ENCODE measurements around the gene TMEM92. TPM values are rescaled to one million over a fixed set of nuclear protein-coding genes. Genes with fewer than 3 reads are reported as not detected.
"Not testable (repeated sequence)": the region's sequence is repeated elsewhere in the genome, so short reads cannot be mapped to it uniquely, and the experiment has no call there.

Gene TMEM92
- total RNA-seq, 1 donor, result 0.27 TPM

DNA sequence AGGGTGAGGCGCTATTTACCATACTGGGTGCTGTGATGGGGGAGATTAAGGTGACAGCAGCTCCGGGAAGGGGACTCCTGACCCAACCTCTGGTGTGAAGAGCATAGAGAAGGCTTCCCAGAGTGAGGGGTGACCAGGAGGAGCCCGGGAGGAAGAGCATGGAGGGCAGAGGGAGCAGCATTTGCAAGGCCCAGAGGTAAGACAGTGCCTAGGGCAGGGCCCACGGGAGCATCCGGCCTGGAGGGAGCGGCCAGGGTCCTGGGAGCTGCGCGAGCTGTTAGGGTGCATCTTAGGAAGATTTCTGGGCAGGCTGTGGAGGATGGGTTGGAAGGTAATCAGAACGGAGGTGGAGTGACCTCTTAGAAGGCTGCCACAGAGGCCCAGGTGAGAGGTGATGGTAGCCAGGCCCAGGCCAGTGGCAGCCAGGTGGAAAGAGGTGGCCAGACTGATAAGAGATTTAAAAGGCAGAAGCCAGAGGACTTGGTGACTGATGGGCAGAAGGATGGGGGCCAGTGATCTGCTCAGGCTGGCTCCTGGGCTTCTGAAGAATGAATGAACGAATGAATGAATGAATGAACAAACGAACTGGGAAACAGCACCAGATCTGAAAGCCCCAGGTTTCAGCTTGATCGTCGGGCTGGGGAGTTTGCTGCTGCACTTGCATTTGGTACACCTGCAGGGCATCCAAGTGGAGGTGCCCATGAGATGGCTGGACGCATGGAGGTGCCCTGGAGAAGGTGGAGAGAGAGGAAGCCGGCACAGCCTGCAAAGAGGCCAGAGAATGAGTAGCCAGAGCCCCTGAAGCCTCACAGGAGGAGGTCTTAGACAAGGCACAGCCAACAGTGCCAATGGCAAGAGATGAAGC lies 13.0 kb upstream of the TMEM92 start:
- DNase-seq (ENCODE audit: low read depth in 2 of 3, low spot score in 2 of 3), result no peak

DNA sequence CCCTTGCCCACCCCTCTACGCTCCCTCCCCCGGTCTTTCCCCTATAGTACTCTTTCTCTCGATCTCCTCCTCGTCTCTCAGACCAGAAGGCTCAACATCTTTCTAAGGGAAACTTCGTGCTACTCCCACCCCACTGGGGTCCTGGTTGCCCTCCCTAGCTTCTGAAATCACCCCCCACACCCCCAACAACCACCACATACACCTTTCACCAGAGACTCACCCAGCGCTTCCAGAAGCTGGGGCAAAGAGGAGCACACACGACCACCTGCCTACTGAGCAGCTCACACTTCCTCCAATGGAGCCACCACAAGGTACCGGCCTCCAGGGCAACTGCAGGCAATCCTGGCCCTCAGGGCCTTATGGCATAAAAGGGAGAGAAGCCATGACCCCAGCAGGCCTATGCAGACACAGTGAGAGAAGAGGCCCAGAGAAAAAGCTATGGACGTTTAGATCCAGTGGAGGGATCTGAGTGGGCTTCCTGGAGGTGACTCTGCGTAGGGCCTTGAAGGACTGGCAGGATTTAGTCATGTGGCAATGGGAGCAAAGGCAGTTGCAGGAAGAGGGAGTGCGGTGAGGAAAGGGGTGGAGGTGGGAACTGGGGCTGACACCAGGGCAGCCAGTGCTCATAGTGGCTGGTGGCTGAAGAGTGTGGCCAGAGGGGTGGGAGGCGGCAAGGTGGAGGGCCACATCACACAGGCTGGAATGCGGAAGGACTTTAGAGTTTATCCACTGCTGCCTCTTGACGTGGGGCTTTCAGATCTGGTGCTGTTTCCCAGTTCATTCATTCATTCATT lies 12.1 kb upstream of the TMEM92 start:
- DNase-seq (ENCODE audit: low read depth in 2 of 3, low spot score in 2 of 3), result no peak

DNA sequence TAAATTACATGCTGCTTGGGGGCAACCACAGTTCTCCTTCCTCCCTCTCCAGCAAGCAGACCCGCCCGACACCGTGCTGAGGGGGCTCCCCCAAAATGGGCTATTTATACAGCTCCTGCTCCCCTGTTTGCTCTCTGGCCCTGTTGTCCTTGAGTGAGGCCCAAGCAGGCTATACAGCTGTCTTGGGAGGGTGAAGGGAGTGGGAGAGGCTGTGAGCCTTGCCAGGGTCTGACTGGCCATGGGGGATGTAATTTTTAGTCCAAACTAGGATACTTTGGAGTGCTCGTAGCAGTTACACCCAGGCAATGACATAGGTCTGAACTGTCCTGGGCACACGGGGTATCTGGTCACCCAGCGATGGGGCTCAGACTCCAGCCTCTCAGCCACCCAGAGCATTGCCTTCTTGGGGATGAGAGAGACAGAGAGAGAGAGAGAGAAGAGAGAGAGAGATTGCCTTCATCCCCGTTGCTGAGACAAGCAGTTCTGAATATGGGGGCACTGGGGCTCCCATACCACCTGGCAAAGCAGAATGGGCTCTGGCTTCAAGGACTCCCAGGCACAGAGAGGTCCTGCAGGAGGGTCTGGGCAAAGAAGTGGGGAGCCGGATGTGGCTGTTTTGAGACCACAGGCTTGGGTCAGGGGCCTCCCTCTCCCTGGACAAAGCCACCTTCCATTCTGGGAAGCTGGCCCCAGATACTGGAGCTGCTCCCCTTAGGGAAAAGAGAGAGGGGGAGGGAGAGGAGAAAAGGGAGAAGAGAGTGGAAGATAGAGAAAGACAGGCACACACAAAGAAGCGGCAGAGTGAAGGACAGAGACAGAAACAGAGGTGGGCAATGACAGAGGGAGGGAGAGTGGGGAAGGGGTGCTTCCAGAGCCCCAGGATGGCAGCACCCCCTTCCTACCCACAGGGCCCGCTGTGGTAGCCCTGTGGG lies 10.7 kb upstream of the TMEM92 start:
- DNase-seq (ENCODE audit: low read depth in 2 of 3, low spot score in 2 of 3), result no peak

DNA sequence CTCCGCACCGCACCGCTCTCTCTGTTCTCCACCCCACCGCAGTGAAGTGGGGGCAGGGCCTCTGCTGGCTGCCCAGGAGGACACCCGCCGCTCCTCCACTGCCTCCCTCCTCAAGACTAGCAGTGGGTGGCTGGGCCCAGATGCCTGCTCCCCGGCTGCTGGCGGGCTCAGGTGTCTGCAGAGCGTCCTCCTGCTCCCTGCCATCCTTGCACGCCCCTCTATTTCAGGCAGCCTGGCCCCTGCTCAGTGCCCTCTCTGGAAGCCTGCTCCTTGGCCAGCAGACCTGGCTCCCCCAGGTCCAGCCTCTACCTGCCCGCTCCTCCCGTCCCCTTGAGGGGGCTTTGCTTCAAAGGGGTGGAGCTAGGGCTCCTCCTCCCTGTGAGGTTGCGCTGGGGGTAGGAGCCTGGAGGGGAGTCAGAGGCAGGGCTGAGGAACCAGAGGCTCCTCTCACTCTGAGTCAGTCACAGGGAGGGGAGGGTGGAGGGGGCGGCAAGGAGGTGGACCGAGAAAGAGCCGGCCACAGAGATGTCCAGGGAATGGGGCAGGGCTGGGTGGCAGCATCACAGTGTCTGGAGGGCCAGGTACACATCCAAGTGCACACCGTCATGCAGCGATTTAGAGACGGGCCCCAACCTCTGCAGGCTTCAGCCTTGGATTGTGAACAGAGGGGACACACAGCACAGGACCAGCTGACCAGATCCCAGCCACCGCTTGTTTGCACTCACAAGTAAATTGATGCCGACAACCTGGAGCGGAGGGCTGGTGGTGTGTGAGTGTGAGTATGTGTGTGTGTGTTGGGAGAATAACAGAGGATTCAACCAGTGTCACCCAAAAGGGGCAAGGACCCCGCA lies 9.8 kb upstream of the TMEM92 start:
- no peak for DNase-seq (ENCODE audit: low read depth in 2 of 3, low spot score in 2 of 3)

DNA sequence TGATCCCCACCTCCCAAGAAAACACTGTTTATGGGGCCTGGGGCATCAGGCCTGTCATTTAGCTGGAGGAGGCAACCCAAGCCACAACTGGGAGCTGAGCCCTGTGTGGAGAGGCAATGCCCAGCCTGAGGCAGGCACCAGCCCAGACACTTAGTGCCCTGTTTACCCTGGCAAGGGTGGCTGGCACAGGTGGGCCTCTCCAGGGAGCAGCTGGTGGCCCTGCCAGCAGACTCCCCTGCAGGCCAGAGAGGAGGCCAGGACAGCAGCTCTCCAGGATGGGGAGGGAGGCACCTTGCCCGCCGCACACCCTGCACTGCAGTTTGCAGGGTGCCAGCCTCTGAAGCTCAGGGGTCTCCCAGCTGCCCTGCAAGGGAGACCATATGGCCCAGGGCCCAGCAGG lies 9.1 kb upstream of the TMEM92 start:
- DNase-seq (ENCODE audit: low read depth in 2 of 3, low spot score in 2 of 3), result no peak

DNA sequence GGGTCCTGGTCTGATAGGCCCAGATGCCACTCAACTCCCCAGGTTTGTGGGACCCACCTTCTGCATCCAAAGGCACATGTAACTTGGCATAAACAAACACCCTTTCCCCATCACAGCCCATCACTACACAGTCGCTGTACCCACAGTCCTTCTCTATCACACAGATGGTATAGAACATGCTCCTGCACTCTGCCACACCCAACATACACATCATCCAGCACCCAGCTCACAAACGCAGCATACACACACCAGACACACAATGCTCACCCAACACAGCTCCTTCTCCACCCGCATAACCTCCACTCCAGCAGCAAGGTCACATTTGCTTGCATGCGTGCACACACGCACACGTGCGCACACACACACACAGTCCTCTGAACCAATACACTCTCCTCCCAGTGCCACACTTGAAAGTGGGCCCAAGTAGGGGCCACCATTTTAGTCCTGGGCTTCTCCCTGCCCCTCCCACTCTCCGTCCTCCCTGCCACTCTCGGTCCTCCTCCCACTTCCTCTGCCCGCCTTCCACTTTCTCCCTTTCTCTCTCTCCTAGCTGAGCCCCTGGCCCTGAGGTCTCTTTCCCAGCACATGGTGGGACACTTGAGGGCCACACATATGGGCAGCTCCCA lies 8.5 kb upstream of the TMEM92 start:
- DNase-seq (ENCODE audit: low read depth in 2 of 3, low spot score in 2 of 3), result no peak

DNA sequence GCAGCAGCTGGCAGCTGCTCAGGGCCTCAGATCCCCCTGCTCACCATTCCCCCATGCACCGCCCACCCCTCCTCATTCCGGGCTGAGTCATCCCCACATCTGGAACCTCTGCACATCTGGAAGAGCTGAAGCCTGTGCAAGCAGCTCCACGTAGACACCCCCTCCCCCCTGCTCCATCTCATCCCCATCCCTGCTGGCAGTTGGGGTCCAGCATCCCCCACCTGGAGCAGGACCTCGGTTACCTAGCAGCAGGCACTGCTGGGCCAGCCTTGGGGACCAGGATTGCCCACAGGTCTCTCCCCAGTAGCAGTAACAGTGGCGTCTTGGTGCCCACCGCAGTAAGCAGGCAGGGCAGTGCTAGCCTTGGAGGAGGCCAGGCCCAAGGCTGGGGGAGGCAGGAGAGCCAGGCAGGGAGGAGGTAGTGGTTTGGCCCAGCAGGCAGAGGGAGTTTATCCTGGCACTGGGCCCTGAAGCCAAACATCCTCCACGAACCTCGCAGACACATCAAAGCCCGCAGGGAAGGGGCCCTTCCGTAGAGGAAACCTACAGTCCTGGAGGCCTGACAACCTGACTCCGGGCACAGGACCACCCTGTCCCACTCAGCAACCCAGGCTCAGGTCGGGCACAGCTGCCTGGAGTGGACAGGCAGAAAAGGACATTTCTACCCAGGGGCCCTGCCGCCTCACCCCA lies 7.7 kb upstream of the TMEM92 start:
- DNase-seq (ENCODE audit: low read depth in 2 of 3, low spot score in 2 of 3), result no peak

DNA sequence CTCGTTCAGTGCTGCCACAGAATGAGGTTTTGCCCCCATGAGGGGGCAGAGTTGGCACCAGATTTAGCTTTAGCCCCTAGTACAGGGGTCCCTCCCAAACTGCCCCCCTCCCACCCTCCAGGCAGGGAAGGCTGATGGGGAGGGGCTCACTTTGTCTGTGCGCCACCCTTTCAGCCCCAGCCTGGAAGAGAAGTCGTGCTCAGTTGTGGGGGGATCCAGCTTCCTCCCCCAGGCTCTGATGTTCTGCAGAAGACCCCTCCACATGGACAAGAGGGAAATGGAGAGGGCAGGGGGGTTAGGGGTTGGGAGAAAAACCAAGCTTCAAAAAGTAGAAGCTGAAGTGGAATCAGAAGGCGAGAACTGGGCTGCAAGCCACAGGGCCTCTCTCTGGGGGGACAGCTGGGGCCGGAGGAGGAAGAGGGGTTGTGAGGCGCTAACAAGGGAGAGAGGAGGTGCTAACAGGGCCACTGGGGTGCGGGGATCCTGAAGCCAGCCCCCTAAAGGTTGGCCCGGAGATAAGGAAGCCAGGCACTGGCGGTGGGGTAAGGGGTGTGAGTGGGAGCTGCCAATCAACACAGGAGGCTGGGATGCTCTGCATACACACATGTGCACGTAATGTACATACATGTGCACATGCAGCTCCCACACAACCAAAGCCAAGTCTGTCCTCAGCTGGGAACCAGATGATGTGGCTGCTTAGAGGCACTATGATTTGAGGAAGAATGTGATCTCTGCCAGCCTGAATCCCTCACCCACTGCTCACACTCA lies 7.0 kb upstream of the TMEM92 start:
- peak in 2 of 3 donors; percentile 49 to 73 for DNase-seq (ENCODE audit: low read depth in 2 of 3, low spot score in 2 of 3)

DNA sequence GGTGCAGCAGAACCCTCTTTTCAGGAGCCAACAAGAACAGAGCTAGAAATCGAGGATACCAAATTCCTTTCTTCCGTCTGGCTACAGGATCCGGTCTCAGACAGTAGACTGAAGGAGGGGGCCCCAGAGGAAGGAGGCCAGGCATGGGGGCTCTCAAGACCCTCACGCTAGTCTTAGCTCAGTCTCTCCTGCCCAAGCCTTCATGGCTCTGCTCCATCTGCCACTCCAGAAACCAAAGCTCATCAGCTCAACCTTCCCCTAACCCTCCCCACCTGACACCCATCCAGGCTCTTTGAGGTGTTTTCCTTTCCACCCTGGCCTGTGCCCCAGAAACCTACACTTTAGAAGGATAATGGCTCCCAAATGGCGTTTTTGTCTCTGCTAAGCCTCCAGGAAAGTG lies 6.2 kb upstream of the TMEM92 start:
- DNase-seq (ENCODE audit: low read depth in 2 of 3, low spot score in 2 of 3), result no peak

DNA sequence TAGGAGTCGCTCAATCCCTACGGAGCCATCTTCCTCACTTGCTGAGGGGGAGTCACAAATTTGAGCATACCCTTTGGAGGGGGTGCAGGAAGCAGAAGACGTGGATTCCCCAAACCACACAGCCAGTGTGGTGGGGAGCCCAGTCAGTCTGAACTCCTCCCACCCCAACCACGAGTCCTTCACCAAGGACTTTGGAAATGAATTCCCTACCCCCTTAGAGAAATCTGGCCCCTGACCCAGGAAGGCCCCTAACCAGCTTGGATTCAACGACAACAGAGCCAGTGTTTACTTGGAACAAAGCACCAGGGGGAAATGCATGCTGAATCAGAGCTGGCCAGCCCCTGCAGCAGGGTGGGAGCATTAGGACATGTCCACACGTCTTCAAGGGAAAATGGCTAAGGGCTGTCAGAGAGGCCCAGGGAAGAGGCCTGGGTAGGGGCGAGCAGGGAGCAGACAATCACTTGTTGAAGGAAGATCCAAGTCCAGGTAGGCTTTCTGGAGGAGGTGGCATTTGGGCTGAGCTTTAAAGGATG lies 5.5 kb upstream of the TMEM92 start:
- DNase-seq (ENCODE audit: low read depth in 2 of 3, low spot score in 2 of 3), result no peak

DNA sequence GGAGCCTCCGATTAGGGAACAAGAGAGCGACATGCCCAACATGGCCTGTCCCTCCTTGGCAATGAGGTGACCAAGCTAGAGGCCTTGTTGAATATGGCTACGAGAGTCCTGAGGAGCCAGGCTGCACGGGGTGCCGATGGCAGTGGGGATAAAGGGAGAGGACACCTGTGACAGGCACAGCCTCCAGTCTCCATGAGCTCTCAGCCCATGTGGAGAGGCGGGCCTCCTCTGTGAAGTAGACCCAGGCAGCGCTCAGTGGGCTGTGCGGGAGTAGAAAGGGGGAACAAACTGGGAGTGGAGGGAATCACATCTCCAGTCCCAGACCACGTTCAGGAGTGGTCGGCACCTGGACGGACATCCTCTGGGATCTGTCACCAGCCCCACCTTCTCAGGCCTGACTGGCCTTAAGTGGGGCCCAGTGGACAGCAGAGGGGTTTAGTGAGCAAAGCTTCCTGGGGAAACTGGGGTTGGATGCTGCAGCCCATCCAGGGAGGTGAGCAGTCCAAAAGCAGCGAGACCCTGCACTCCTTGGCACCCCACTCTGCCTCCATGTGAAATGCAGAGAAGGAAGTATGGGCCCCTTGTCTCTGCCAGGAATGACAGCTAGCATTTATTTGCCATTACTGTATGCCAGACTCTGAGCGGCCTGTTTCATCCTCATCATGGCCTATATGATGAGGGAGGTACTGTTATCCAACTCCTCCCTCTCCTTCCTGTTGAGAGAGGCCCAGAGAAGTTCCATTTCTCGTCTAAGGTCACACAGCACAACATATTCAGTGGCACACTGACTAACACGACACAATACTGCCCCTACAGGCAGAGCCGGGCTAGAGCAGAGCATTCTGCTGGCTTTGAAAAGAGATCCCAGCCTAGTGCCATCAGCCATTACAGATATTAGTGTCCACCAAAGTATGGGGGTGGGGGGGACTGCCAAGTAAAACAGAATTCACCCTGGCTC lies 4.5 kb upstream of the TMEM92 start:
- peak in 2 of 3 donors; percentile 45 to 67 for DNase-seq (ENCODE audit: low read depth in 2 of 3, low spot score in 2 of 3)

DNA sequence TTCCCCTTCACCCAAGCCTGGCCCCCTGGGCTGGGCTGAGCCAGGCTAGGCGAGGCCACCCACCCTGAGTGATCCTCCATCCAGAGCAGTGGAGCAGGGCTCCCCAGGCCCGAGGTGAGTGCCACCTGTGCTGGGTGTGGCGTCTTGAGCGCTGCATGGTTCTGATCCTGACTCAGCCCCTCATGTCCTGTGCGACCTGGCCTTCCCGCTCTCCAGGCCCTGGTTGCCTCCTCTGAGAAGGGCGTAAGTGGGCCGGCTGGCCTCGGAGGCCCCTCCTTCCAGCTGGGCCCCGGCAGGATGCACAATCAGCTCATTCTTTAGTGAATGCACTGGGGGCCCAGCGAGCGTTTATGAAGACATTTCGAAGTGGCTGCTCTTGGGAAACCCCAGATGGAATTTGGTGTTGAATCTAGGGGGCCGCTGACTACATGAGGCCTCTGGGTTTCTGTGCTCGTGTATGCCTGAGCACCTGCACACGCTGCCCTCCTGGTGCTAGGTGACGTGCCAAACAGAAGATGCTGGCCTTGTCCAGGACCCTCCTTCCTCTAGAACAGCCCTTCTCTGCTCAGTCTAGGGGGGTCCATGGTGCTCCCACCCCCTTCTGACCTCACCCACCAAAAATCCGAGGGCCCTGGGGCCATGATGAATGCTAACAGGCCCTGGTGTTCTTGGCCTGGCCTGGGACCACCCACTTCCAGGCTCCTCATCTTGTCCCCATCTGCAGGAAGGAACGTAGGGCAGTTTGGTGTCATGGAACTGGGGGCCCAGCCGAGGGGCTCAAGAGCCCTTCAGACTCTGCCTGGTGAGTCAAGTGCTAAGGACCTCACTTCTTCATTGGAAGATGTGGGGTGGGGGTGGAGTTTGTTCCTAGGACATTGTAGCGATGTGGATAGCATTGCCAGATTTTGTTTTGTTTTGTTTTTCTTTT lies 3.6 kb upstream of the TMEM92 start:
- DNase-seq (ENCODE audit: low read depth in 2 of 3, low spot score in 2 of 3), result no peak

DNA sequence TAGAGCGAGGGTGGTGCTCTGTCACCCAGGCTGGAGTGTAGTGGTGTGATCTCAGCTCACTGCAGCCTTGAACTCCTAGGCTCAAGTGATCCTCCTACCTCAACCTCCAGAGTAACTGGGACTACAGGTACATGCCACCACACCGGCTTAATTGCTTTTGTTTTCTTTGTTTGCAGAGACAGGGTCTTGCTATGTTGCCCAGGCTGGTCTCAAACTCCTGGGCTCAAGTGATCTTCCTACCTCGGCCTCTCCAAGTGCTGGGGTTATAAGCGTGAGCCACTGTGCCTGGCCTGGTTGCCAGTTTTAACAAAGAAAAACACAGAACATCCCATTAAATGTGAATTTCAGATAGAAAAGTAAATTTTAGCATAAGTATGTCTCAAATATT lies 2.9 kb upstream of the TMEM92 start:
- DNase-seq (ENCODE audit: low read depth in 2 of 3, low spot score in 2 of 3), result not testable (repeated sequence)

DNA sequence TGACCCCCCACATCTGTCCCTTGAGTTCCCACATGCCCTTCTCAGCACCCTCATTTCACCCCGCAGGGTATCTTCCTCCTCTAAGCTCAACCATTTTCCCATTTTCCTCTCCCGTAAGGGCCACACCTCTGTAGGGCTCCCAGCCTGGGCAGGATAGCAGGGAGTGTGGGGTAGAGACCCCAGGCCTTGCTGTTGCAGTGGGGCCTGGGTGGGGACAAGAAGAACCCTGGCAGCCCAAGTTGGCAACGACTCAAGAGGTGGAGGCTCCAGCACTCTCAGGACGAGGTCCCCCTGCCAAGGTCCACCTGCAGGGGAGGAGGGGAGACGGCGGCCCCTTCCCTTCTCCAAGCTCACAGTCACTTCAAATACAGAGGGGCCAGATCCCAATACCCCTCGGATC lies 2.0 kb upstream of the TMEM92 start:
- no peak for DNase-seq (ENCODE audit: low read depth in 2 of 3, low spot score in 2 of 3)

Data from hematopoietic multipotent progenitor cell (in vitro differentiated cells).